Upper lobe of left lung (tissue), 6 donors: Measurements from ENCODE around the gene ZDHHC14. TPM values are rescaled to one million over a fixed set of nuclear protein-coding genes. Genes with fewer than 3 reads are reported as not detected.

Experiments used
- ATAC-seq, 2 donors: fragments of 200-7000 bp; cut with Tn5 transposase; one replicate each; pipeline ENCODE4 v1.9.1; 2022; ENCODE audit warnings: mild to moderate bottlenecking in 2 of 2, moderate library complexity in 2 of 2; ENCODE audit not compliant: low FRiP score in 2 of 2
- DNase-seq, 2 donors: peaks; one replicate each; pipeline ENCODE4 v3.0.0-alpha.2; 2019 to 2020
- H3K27ac ChIP-seq, 4 donors: fragments of 200-600 bp; sonication (generic); one replicate each; pipeline ENCODE4 v1.5.1; 2016 to 2019
- H3K27me3 ChIP-seq, 4 donors: fragments of 200-600 bp; sonication (generic); one replicate each; pipeline ENCODE4 v1.5.1; 2017 to 2019
- H3K36me3 ChIP-seq, 4 donors: fragments of 200-600 bp; sonication (generic); one replicate each; pipeline ENCODE4 v1.5.1; 2016 to 2019
- H3K4me1 ChIP-seq, 4 donors: fragments of 200-600 bp; sonication (generic); one replicate each; pipeline ENCODE4 v1.5.1; 2018 to 2019
- H3K4me3 ChIP-seq, 4 donors: fragments of 200-600 bp; sonication (generic); one replicate each; pipeline ENCODE4 v1.5.1; 2017 to 2019; ENCODE audit warnings: mild to moderate bottlenecking in 2 of 4, moderate library complexity in 1 of 4
- H3K9me3 ChIP-seq, 4 donors: fragments of 200-600 bp; sonication (generic); one replicate each; pipeline ENCODE4 v1.5.1; 2018 to 2019
- CTCF ChIP-seq, 6 experiments: fragments of 450-650 bp in 4 of 6; fragments of 200-600 bp in 2 of 6; sonication (generic) in 2 of 6; IDR thresholded peaks; one replicate each; pipeline ENCODE4 v1.5.1; 2016 to 2019; ENCODE audit warnings: antibody characterized with exemption in 6 of 6
- EP300 ChIP-seq, 4 donors: sonication (generic); formaldehyde crosslinking; IDR thresholded peaks; one replicate each; pipeline ENCODE4 v1.5.1; 2017; ENCODE audit warnings: antibody characterized with exemption in 4 of 4, control low read depth in 2 of 4
- POLR2A ChIP-seq, 4 donors: fragments of 450-650 bp; IDR thresholded peaks; one replicate each; pipeline ENCODE4 v1.5.1; 2016 to 2017; ENCODE audit warnings: antibody characterized with exemption in 4 of 4, mild to moderate bottlenecking in 2 of 4
- POLR2AphosphoS5 ChIP-seq, 2 donors: sonication (generic); formaldehyde crosslinking; IDR thresholded peaks; one replicate each; pipeline ENCODE4 v1.5.1; 2017; ENCODE audit warnings: antibody characterized with exemption in 2 of 2
- WGBS, 2 donors: methylation state at CpG; one replicate each; pipeline ENCODE4 v1.1.5; 2017 to 2018; 5-methylcytosine and 5-hydroxymethylcytosine counted together
- total RNA-seq, 6 donors: library from RNA; depleted of rRNA in 4 of 6; stranded (reverse); fragments of >200 nt in 4 of 6; gene quantifications; one replicate each; pipeline versions ENCODE4 v1.1.0 to v1.2.1, GENCODE V29; 2016 to 2021
- donor health status: DM: no; HTN: no; CAD: no; lungs with moderate emphysema.
- donor health status: DM: no; HTN: yes; CAD: no; lungs with severe emphysema.

Gene ZDHHC14
- total RNA-seq, 6 donors from 2014 or later: 5.3 to 16.5 (median 9.4) TPM

- H3K36me3 ChIP-seq: peaks cover 0 to 13% (median under 1%) of the 10 kb centered on the region in 4 donors
- 77 to 93% methylated on average over 3 to 5 of the region's 5 CpGs for WGBS, 2 donors
Measured at GRCh38 chr6:157648561-157648960, 267.6 kb downstream of the ZDHHC14 start.

GRCh38 chr6:157649311-157650260, 268.6 kb downstream of the ZDHHC14 start:
- H3K4me3 ChIP-seq: no peak overlapping the region
- ATAC-seq (peak in 1 of 2 donors; percentile 27), DNase-seq (no peak)
- WGBS, 2 donors: 59 to 82% methylated on average over 14 to 15 of the region's 25 CpGs
- no peak overlapping the region for H3K27ac ChIP-seq
- TF ChIP-seq POLR2A (IDR thresholded peaks at IDR 0.05) (no peak), EP300 (IDR thresholded peaks at IDR 0.05) (no peak), CTCF (IDR thresholded peaks at IDR 0.05) (no peak)
- H3K4me1 ChIP-seq: peaks cover 0 to 10% (median 2%) of the 10 kb centered on the region in 4 donors
- H3K27me3 ChIP-seq: no peaks in the 10 kb centered on the region
- no peaks in the 10 kb centered on the region for H3K9me3 ChIP-seq
- peaks cover 0 to 18% (median 3%) of the 10 kb centered on the region in 4 donors for H3K36me3 ChIP-seq

More at GRCh38 chr6:157648561-157648960, 267.6 kb downstream of the ZDHHC14 start:
- ATAC-seq (no peak), DNase-seq (no peak)
- no peaks in the 10 kb centered on the region for H3K9me3 ChIP-seq
- no peaks in the 10 kb centered on the region for H3K27me3 ChIP-seq
- TF ChIP-seq CTCF (IDR thresholded peaks at IDR 0.05): no peak
- no peak for TF ChIP-seq EP300 (IDR thresholded peaks at IDR 0.05)
- TF ChIP-seq POLR2AphosphoS5 (IDR thresholded peaks at IDR 0.05): no peak
- no peak for TF ChIP-seq POLR2A (IDR thresholded peaks at IDR 0.05)
- H3K4me1 ChIP-seq: peaks cover 0 to 10% (median 3%) of the 10 kb centered on the region in 4 donors
- H3K4me3 ChIP-seq: no peak overlapping the region
- no peak overlapping the region for H3K27ac ChIP-seq

GRCh38 chr6:157650261-157650640, 269.3 kb downstream of the ZDHHC14 start:
- ATAC-seq: peak in 1 of 2 donors; percentile 9
- no peak overlapping the region for H3K4me3 ChIP-seq

GRCh38 chr6:157650801-157651200, 269.8 kb downstream of the ZDHHC14 start:
- H3K9me3 ChIP-seq: no peaks in the 10 kb centered on the region
- no peak for DNase-seq
- H3K36me3 ChIP-seq: peaks cover 0 to 18% (median 3%) of the 10 kb centered on the region in 4 donors
- 95 to 99% methylated on average over 4 to 7 of the region's 7 CpGs for WGBS, 2 donors
- H3K27ac ChIP-seq: no peak overlapping the region
- H3K4me1 ChIP-seq: peaks cover 0 to 10% (median 2%) of the 10 kb centered on the region in 4 donors
- TF ChIP-seq CTCF (IDR thresholded peaks at IDR 0.05) (no peak), POLR2AphosphoS5 (IDR thresholded peaks at IDR 0.05) (no peak), POLR2A (IDR thresholded peaks at IDR 0.05) (no peak), EP300 (IDR thresholded peaks at IDR 0.05) (no peak)
- H3K27me3 ChIP-seq: no peaks in the 10 kb centered on the region
- H3K4me3 ChIP-seq: no peak overlapping the region
- no peak for ATAC-seq

More at GRCh38 chr6:157650261-157650640, 269.3 kb downstream of the ZDHHC14 start:
- no peaks in the 10 kb centered on the region for H3K27me3 ChIP-seq
- no peak for TF ChIP-seq EP300 (IDR thresholded peaks at IDR 0.05)
- TF ChIP-seq CTCF (IDR thresholded peaks at IDR 0.05): no peak
- no peak for TF ChIP-seq POLR2A (IDR thresholded peaks at IDR 0.05)
- TF ChIP-seq POLR2AphosphoS5 (IDR thresholded peaks at IDR 0.05): no peak
- DNase-seq: no peak
- no peak overlapping the region for H3K27ac ChIP-seq
- H3K4me1 ChIP-seq: peaks cover 0 to 10% (median 2%) of the 10 kb centered on the region in 4 donors
- WGBS, 2 donors: 56 to 63% methylated on average over 12 of the region's 12 CpGs
- no peaks in the 10 kb centered on the region for H3K9me3 ChIP-seq
- peaks cover 0 to 18% (median 3%) of the 10 kb centered on the region in 4 donors for H3K36me3 ChIP-seq
